Glomerular endothelial cell (primary cell): ENCODE measurements around the gene HACL1. TPM values are rescaled to one million over a fixed set of nuclear protein-coding genes. Genes with fewer than 3 reads are reported as not detected.
"Not testable (repeated sequence)": the region's sequence is repeated elsewhere in the genome, so short reads cannot be mapped to it uniquely, and the experiment has no call there.

Source experiments
- DNase-seq: peaks from one replicate; pipeline ENCODE4 v3.0.0-alpha.2; 2011; ENCODE audit warnings: low read depth, low spot score; ENCODE audit errors: extremely low read depth
- total RNA-seq: library from RNA; depleted of rRNA; stranded (reverse); fragments of >200 nt; gene quantifications from 2 replicates; pipeline ENCODE4 v1.2.3, GENCODE V29; 2015

The HACL1 gene
- total RNA-seq, 1 donor from 2014 or later = 22.9 TPM

- not testable (repeated sequence) for DNase-seq
These were observed 68.8 kb downstream of the HACL1 start for GRCh38 chr3:15532614-15533013.

- DNase-seq = no peak
These were observed 70.0 kb downstream of the HACL1 start for GRCh38 chr3:15531346-15531745.

DNA sequence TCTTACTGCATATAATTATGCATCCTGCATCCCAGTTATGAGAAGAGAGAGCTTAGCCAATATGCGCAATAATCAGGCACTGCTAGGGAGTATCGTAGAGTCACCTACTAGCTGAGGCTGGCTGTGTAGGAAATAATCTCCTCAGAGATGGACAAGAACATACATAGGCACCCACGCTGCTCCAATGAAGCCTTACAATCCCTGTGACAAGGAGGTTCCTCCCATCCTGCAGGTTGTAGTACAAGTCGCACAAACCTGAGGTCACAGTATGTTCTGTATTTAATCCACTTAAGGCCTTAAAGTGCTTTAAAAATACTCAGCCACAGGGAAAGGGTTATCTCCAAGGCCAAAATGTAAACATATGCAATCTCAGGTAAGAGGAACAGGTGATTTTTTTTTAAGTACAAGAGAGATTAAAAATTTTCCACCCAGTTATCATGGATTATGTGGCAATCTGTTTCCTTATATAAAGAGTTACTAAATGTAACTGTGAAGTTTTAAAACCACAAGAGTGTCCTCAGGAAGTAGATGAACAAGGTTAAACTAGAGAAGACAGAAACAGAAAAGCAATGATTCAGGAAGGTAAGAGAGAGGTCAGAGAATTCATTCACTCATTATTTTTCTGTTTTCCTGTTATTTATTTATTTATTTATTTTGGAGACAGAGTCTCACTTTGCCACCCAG, 72.4 kb downstream of the HACL1 start:
- DNase-seq = no peak

DNA sequence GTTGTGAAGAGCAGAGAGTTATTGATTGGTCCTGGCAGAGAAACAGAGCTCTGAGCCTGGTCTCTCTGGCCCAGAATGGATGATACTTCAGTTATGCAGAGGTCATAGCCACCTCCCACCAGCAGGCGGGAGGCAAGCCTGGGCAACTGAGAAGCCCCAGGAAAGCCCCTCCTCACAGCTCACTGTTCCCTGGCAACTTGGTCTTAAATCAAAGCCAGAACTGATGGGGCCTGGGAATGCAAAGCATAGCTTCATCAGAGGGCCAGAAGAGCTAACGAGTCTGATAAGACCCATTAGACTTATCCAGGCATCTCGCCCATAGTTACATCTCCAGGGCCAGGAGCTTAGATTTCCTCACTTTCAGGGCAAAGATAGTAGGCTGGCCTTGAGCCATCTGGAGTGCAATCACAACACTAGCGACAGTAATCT, 74.3 kb downstream of the HACL1 start:
- DNase-seq = no peak

DNA sequence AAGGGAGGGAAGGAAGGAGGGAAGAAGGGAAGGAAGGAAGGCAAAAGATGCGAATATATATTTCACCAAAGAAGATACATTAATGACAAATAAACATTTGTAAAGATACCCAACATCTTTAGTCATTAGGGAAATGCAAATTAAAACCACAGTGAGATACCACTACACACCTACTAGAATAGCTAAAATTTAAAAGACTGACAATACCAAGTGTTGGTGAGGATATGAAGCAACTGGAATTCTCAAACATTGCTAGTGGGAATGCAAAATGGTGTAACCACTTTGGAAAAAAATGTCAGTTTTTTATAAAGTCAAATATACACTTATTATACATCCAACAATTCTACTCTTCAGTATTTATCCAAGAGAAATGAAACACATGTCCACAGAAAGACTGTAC, 75.6 kb downstream of the HACL1 start:
- DNase-seq = no peak

GRCh38 chr3:15523660-15524417, 77.5 kb downstream of the HACL1 start:
- DNase-seq = no peak

- DNase-seq = no peak
These were observed 79.4 kb downstream of the HACL1 start for GRCh38 chr3:15522016-15522415.

GRCh38 chr3:15521573-15521965, 79.8 kb downstream of the HACL1 start, which contains the start of gene COLQ:
Gene COLQ (minus strand): TSS chr3:15521706. CDS start chr3:15521625, 81 bp downstream.
- no peak for DNase-seq

DNA sequence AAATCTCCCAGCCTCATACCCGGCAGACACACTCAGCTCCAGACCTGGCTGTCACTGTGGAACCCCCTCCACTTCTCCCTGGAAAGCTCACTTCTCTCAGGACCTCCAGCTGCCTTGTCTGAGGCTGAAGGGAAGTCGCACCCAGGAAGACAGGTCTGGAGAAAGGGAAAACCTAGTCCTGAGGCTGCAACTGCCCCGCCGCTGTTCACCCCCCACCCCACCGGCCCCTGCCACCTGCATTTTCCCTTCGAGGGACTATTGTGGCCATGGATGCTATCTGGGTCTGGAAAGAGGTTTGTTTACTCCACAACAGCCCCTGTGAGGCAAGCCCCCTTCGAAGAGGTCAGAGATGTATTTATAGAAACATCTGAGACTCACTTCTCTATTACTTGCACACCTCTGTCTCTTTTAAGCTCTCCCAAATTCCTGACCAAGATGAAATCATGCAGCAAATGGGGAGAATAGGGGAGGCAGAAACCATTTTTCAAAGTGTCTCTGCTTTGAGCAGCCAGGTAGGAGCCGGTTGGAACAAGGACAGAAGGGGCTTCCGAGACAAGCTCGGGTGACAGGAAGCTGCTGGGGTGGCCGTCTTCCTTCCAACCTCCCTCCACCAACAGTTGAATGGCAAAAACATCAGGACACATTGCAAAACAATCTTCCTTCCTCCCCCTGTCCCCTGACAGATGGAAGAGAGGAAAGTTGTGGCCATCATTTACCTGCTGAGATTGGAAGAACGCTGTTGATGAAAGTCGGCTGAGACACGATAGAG, 80.4 kb downstream of the HACL1 start:
- DNase-seq = no peak

GRCh38 chr3:15520185-15520584, 81.2 kb downstream of the HACL1 start:
- no peak for DNase-seq

- no peak for DNase-seq
These were observed 82.3 kb downstream of the HACL1 start for GRCh38 chr3:15519096-15519495.

DNA sequence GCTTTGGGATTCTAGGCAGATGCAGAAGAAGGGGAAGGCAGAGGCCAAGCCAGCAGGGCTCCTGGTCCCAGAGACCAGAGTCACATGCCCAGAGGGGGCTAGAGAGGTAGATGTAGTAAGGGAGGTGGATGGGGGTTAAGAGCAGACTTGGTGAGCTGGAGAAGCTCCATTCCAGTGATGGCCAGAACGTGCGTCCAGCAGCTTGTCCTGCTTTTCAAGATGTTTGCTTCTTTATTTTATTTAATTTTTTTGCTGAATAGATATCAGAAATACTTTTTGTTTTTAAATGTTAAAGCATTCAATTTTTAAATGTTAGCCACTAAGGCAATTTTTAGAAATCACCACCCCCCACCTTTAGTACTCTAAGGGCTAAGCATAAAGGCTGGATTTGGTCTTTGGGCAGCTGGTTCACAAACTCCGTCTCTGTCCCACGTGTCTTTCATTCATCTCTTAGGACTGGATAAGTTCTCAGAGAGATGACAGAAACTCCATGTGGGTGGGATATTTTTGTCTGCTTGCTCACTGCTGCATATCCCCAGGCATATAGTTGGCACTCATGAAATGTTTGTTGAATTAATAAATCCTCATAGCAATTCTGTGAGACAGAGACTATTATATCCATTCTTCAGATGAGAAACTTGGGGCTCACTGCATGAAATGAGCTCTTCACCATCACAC, 86.6 kb downstream of the HACL1 start:
- DNase-seq = no peak

DNA sequence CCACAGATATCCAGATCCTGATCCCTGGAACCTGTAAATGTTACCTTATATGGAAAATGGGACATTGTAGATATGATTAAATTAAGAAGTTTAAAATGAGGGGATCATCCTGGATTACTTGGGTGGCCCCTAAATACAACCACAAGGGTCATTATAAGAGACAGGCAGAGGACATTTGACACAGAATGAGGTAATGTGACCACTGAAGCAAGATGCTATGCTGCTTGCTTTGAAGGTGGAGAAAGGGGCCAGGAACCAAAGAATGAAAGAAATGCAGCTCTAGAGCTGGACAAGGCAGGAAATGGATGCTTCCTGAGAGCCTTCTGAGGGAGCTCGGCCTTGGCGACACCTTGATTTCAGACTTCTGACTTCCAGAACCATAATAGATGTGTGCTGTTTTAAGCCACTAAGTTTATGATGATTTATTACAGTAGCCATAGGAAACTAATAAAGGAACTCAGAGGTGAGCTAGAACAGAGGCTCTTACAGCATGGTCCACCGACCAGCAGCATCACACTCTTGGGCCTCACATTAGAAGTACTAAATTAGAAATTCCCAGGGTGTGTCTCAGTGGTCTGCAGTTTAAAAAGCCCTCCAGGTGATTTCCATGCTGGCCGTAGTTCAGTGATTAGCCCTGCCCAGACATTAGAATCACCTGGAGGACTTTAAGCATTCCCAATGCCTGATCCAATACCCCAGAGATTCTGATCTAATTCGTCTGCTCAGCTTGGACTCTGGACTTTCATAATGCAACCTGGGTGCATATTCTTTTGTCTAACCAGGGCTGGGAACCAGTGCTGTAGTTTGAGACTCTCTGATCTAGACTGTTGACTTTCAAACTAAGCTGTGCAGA, 87.3 kb downstream of the HACL1 start:
- DNase-seq = no peak

- DNase-seq = no peak
These were observed 88.3 kb downstream of the HACL1 start for GRCh38 chr3:15513116-15513515.

- DNase-seq = no peak
These were observed 89.2 kb downstream of the HACL1 start for GRCh38 chr3:15512166-15512565.

GRCh38 chr3:15511156-15511555, 90.2 kb downstream of the HACL1 start:
- no peak for DNase-seq
